Naive thymus-derived CD8-positive, alpha-beta T cell (primary cell): Measurements from ENCODE around the gene NLRP6. TPM values are rescaled to one million over a fixed set of nuclear protein-coding genes. Genes with fewer than 3 reads are reported as not detected.
"Not testable (repeated sequence)": the region's sequence is repeated elsewhere in the genome, so short reads cannot be mapped to it uniquely, and the experiment has no call there.

ENCODE experiments used
- ATAC-seq, 2 donors: fragments of 150-1000 bp; cut with Tn5 transposase in 1 of 2; sonication (Bioruptor Pico), chemical (Tn5 transposase) in 1 of 2; 1 replicate in 1 of 2; 2 replicates in 1 of 2; pipeline ENCODE4 v1.10.0; 2021; ENCODE audit warnings: mild to moderate bottlenecking in 2 of 2, moderate library complexity in 2 of 2
- POLR2A ChIA-PET: fragments of 350-600 bp; sonication (Branson Sonifier 250); formaldehyde crosslinking; loops from one replicate; lab custom pipeline; 2021; ENCODE audit warnings: antibody characterized with exemption; lab: Charles Lee
- DNase-seq, 10 donors: peaks; one replicate each; pipeline versions ENCODE4 v3.0.0 to v3.0.0-alpha.2; 2020 to 2022
- H3K27ac Mint-ChIP-seq, 10 donors: one replicate each; pipeline ENCODE4 v1.8.0; 2020 to 2022; ENCODE audit warnings: mild to moderate bottlenecking in 10 of 10, mixed read lengths in 10 of 10, moderate library complexity in 4 of 10, inconsistent platforms in 1 of 10
- H3K27me3 Mint-ChIP-seq, 5 donors: one replicate each; pipeline ENCODE4 v1.8.0; 2021 to 2022; ENCODE audit warnings: mixed read lengths in 5 of 5
- H3K36me3 Mint-ChIP-seq, 3 donors: one replicate each; pipeline ENCODE4 v1.8.0; 2020 to 2022; ENCODE audit warnings: mixed read lengths in 3 of 3, mild to moderate bottlenecking in 2 of 3, inconsistent platforms in 1 of 3
- H3K4me1 Mint-ChIP-seq, 4 donors: one replicate each; pipeline ENCODE4 v1.8.0; 2021 to 2022; ENCODE audit warnings: mixed read lengths in 4 of 4
- H3K4me3 Mint-ChIP-seq, 10 donors: one replicate each; pipeline ENCODE4 v1.8.0; 2020 to 2022; ENCODE audit warnings: mild to moderate bottlenecking in 10 of 10, mixed read lengths in 10 of 10, moderate library complexity in 6 of 10, inconsistent platforms in 1 of 10
- H3K9me3 Mint-ChIP-seq, 9 donors: one replicate each; pipeline ENCODE4 v1.8.0; 2020 to 2022; ENCODE audit warnings: mixed read lengths in 9 of 9, mild to moderate bottlenecking in 3 of 9, inconsistent platforms in 1 of 9, moderate library complexity in 1 of 9
- polyA plus RNA-seq, 3 donors: library from polyadenylated mRNA; unstranded; fragments of 300-500 nt; fragmentation: Illumina TruSeq; gene quantifications; one replicate each; pipeline ENCODE4 v1.2.3, GENCODE V29; 2021
- total RNA-seq, 8 experiments: library from RNA in 2 of 8; stranded (reverse) in 2 of 8; gene quantifications; one replicate each; pipeline ENCODE4 v1.2.3 and lab custom pipeline; 2021 to 2026

Gene NLRP6
- total and polyA plus RNA-seq, 5 experiments from 2014 or later, result 9.1 to 32.0 (median 25.9) TPM

GRCh38 chr11:318405-319120 is 40.4 kb downstream of the NLRP6 start:
- Mint-ChIP-seq H3K27ac (peak overlapping the region in 3 of 10 donors; percentile 39 to 79 (median 78)), H3K36me3 (peaks cover 19 to 26% (median 19%) of the 10 kb centered on the region in 3 donors), H3K4me3 (peak overlapping the region in 4 of 10 donors; percentile 45 to 92 (median 89)), H3K4me1 (peaks cover 28 to 45% (median 37%) of the 10 kb centered on the region in 4 donors)
- not testable (repeated sequence) for DNase-seq, H3K9me3 Mint-ChIP-seq, H3K27me3 Mint-ChIP-seq
- peak; percentile 20 for ATAC-seq
- POLR2A ChIA-PET, result interaction anchor here (1.1 to 5.1 kb wide), 12 partner anchors 9 to 111 kb away, joined by 5 to 70 read pairs (median 26); partner anchors contain the start of genes BET1L, IFITM2, NLRP6 and PGGHG

GRCh38 chr11:319121-319887 is 41.1 kb downstream of the NLRP6 start:
- not testable (repeated sequence) for H3K9me3 Mint-ChIP-seq, H3K27me3 Mint-ChIP-seq
- Mint-ChIP-seq H3K27ac (peak overlapping the region; percentile 96 to 99 (median 98)), H3K4me3 (peak overlapping the region; percentile 87 to 97 (median 92)), H3K36me3 (peaks cover 14 to 21% (median 18%) of the 10 kb centered on the region in 3 donors), H3K4me1 (peaks cover 30 to 45% (median 40%) of the 10 kb centered on the region in 4 donors)
- ATAC-seq, result peak; percentile 8 to 29
- POLR2A ChIA-PET, result interaction anchor here (1.0 to 2.3 kb wide), 4 partner anchors 10 to 36 kb away, joined by 4 to 18 read pairs (median 8); no protein-coding TSS in a partner anchor
- peak in 2 of 10 donors; percentile 45 to 48 for DNase-seq

- not testable (repeated sequence) for H3K27me3 Mint-ChIP-seq, H3K9me3 Mint-ChIP-seq, DNase-seq
- POLR2A ChIA-PET, result interaction anchor here (1.0 to 2.3 kb wide), 3 partner anchors 10 to 36 kb away, joined by 4 to 18 read pairs (median 12); no protein-coding TSS in a partner anchor
- peak; percentile 0 to 1 for ATAC-seq
- H3K27ac Mint-ChIP-seq, result peak overlapping the region; percentile 96 to 99 (median 98)
- peaks cover 12 to 18% (median 15%) of the 10 kb centered on the region in 3 donors for H3K36me3 Mint-ChIP-seq
- H3K4me1 Mint-ChIP-seq, result peaks cover 35 to 51% (median 45%) of the 10 kb centered on the region in 4 donors
- peak overlapping the region; percentile 87 to 97 (median 92) for H3K4me3 Mint-ChIP-seq
Observed at GRCh38 chr11:319888-320273, 41.7 kb downstream of the NLRP6 start.

GRCh38 chr11:324156-324555 is 45.9 kb downstream of the NLRP6 start:
- Mint-ChIP-seq H3K4me1 (peaks cover 36 to 71% (median 66%) of the 10 kb centered on the region in 4 donors), H3K36me3 (no peaks in the 10 kb centered on the region), H3K9me3 (no peaks in the 10 kb centered on the region), H3K27me3 (no peaks in the 10 kb centered on the region), H3K4me3 (peak overlapping the region in 9 of 10 donors; percentile 45 to 81 (median 69)), H3K27ac (peak overlapping the region; percentile 81 to 95 (median 89))
- ATAC-seq (no peak), DNase-seq (no peak)
- POLR2A ChIA-PET, result interaction anchor here (0.6 to 4.5 kb wide), 11 partner anchors 8 to 116 kb away, joined by 3 to 56 read pairs (median 4); no protein-coding TSS in a partner anchor

- not testable (repeated sequence) for DNase-seq, H3K27me3 Mint-ChIP-seq, H3K36me3 Mint-ChIP-seq, ATAC-seq, H3K9me3 Mint-ChIP-seq
- H3K4me1 Mint-ChIP-seq, result peaks cover 39 to 74% (median 69%) of the 10 kb centered on the region in 4 donors
- POLR2A ChIA-PET, result interaction anchor here (0.6 to 4.5 kb wide), 11 partner anchors 9 to 116 kb away, joined by 3 to 56 read pairs (median 4); partner anchors contain the start of gene PGGHG
- H3K4me3 Mint-ChIP-seq, result peak overlapping the region; percentile 36 to 81 (median 68)
- peak overlapping the region; percentile 81 to 95 (median 90) for H3K27ac Mint-ChIP-seq
Observed at GRCh38 chr11:324593-325517, 46.6 kb downstream of the NLRP6 start.

GRCh38 chr11:325796-326591 is 47.8 kb downstream of the NLRP6 start:
- ATAC-seq (peak in 1 of 2 donors; percentile 5), DNase-seq (no peak)
- POLR2A ChIA-PET, result interaction anchor here (0.7 to 5.6 kb wide), 13 partner anchors 10 to 122 kb away, joined by 3 to 56 read pairs (median 6); partner anchors contain the start of genes BET1L, PGGHG and RIC8A
- Mint-ChIP-seq H3K36me3 (no peaks in the 10 kb centered on the region), H3K27ac (peak overlapping the region; percentile 95 to 99 (median 98)), H3K4me1 (peaks cover 35 to 78% (median 70%) of the 10 kb centered on the region in 4 donors), H3K4me3 (peak overlapping the region; percentile 70 to 87 (median 78)), H3K9me3 (no peaks in the 10 kb centered on the region), H3K27me3 (no peaks in the 10 kb centered on the region)

- peaks cover 38 to 83% (median 75%) of the 10 kb centered on the region in 4 donors for H3K4me1 Mint-ChIP-seq
- ATAC-seq, result peak; percentile 18 to 22
- POLR2A ChIA-PET, result interaction anchor here (0.7 to 5.6 kb wide), 13 partner anchors 10 to 122 kb away, joined by 3 to 56 read pairs (median 5); partner anchors contain the start of genes BET1L, PGGHG and RIC8A
- peak overlapping the region; percentile 95 to 99 (median 98) for H3K27ac Mint-ChIP-seq
- no peaks in the 10 kb centered on the region for H3K36me3 Mint-ChIP-seq
- H3K9me3 Mint-ChIP-seq, result no peaks in the 10 kb centered on the region
- peak overlapping the region; percentile 70 to 87 (median 78) for H3K4me3 Mint-ChIP-seq
- DNase-seq, result no peak
- no peaks in the 10 kb centered on the region for H3K27me3 Mint-ChIP-seq
Observed at GRCh38 chr11:326592-326841, 48.3 kb downstream of the NLRP6 start.

GRCh38 chr11:326842-327580 is 48.8 kb downstream of the NLRP6 start:
- ATAC-seq, result peak; percentile 65 to 75
- POLR2A ChIA-PET, result interaction anchor here (0.7 to 5.6 kb wide), 18 partner anchors 11 to 249 kb away, joined by 3 to 56 read pairs (median 3); partner anchors contain the start of genes BET1L, PGGHG, PHRF1 and RIC8A
- H3K27me3 Mint-ChIP-seq, result no peaks in the 10 kb centered on the region
- peak; percentile 55 to 89 (median 78) for DNase-seq
- peak overlapping the region; percentile 70 to 87 (median 78) for H3K4me3 Mint-ChIP-seq
- no peaks in the 10 kb centered on the region for H3K36me3 Mint-ChIP-seq
- peaks cover 40 to 88% (median 80%) of the 10 kb centered on the region in 4 donors for H3K4me1 Mint-ChIP-seq
- H3K9me3 Mint-ChIP-seq, result no peaks in the 10 kb centered on the region
- H3K27ac Mint-ChIP-seq, result peak overlapping the region; percentile 95 to 99 (median 98)

- no peaks in the 10 kb centered on the region for H3K9me3 Mint-ChIP-seq
- DNase-seq, result no peak
- no peak for ATAC-seq
- H3K36me3 Mint-ChIP-seq, result no peaks in the 10 kb centered on the region
- H3K27ac Mint-ChIP-seq, result peak overlapping the region; percentile 95 to 99 (median 98)
- POLR2A ChIA-PET, result interaction anchor here (0.7 to 5.6 kb wide), 16 partner anchors 11 to 249 kb away, joined by 3 to 56 read pairs (median 4); partner anchors contain the start of genes BET1L, PGGHG, PHRF1 and RIC8A
- H3K4me1 Mint-ChIP-seq, result peaks cover 40 to 90% (median 83%) of the 10 kb centered on the region in 4 donors
- H3K4me3 Mint-ChIP-seq, result peak overlapping the region; percentile 57 to 87 (median 78)
- H3K27me3 Mint-ChIP-seq, result no peaks in the 10 kb centered on the region
Observed at GRCh38 chr11:327581-327923, 49.3 kb downstream of the NLRP6 start.

GRCh38 chr11:328012-328411 is 49.8 kb downstream of the NLRP6 start:
- POLR2A ChIA-PET, result interaction anchor here (0.6 to 5.6 kb wide), 9 partner anchors 12 to 248 kb away, joined by 3 to 56 read pairs (median 8); partner anchors contain the start of genes BET1L, PGGHG, PHRF1 and RIC8A
- Mint-ChIP-seq H3K27me3 (no peaks in the 10 kb centered on the region), H3K4me3 (peak overlapping the region in 4 of 10 donors; percentile 15 to 39 (median 26)), H3K4me1 (peaks cover 40 to 93% (median 85%) of the 10 kb centered on the region in 4 donors), H3K27ac (peak overlapping the region; percentile 46 to 95 (median 78)), H3K36me3 (no peaks in the 10 kb centered on the region), H3K9me3 (no peaks in the 10 kb centered on the region)
- ATAC-seq, result no peak
- no peak for DNase-seq
